Type B pancreatic cell (in vitro differentiated cells): ENCODE measurements around the gene TAMALIN. TPM values are rescaled to one million over a fixed set of nuclear protein-coding genes. Genes with fewer than 3 reads are reported as not detected.
A peak's percentile ranks its signal among the peaks of the same experiment; 100 is the strongest.

Experiments used
- DNase-seq: peaks from one replicate; pipeline ENCODE4 v3.0.0; 2021; ENCODE audit warnings: mixed read lengths; ENCODE audit not compliant: unreplicated experiment; ENCODE audit errors: extremely low spot score
- H3K27ac Mint-ChIP-seq: 2 replicates; pipeline ENCODE4 v1.8.0; 2021; ENCODE audit warnings: mild to moderate bottlenecking, mixed read lengths
- H3K27me3 Mint-ChIP-seq: 2 replicates; pipeline ENCODE4 v1.8.0; 2021; ENCODE audit warnings: mixed read lengths
- H3K36me3 Mint-ChIP-seq: 2 replicates; pipeline ENCODE4 v1.8.0; 2021; ENCODE audit warnings: mixed read lengths
- H3K4me1 Mint-ChIP-seq: one replicate; pipeline ENCODE4 v1.8.0; 2021; ENCODE audit warnings: mixed read lengths; ENCODE audit not compliant: unreplicated experiment
- H3K4me3 Mint-ChIP-seq: 2 replicates; pipeline ENCODE4 v1.8.0; 2021; ENCODE audit warnings: mild to moderate bottlenecking, mixed read lengths
- H3K9me3 Mint-ChIP-seq: 2 replicates; pipeline ENCODE4 v1.8.0; 2021; ENCODE audit warnings: mixed read lengths
- total RNA-seq: library from RNA; stranded (reverse); gene quantifications from 2 replicates; pipeline ENCODE4 v1.2.1, GENCODE V29; 2021; ENCODE audit warnings: low replicate concordance
- TF ChIP-seq, protein P1 (sequence below): fragments of 200-600 bp; sonication (generic); conservative IDR thresholded peaks from 2 replicates; pipeline ENCODE4 v1.5.0; 2021; ENCODE audit warnings: antibody characterized with exemption, mild to moderate bottlenecking

TAMALIN gene
- total RNA-seq, 1 donor from 2014 or later = 16.5 TPM

DNA sequence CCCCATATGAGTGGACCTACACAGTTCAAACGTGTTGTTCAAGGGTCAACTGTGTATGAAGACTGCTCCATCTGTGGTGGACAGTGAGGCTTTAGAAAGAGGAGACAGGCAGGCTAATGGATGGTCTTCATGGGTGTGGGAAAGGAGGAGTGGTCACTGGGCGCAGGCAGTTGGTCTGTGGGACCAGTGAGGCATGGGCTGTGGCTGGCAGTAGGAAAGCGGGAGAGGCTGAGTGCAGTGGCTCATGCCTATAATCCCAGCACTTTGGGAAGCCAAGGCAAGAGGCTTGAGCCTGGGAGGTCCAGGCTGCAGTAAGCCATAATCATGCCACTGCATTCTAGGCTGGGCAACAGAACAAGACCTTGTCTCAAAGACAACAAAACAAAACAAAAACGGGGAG lies 42.5 kb downstream of the TAMALIN start:
- peak overlapping the region; percentile 97 for H3K27ac Mint-ChIP-seq

DNA sequence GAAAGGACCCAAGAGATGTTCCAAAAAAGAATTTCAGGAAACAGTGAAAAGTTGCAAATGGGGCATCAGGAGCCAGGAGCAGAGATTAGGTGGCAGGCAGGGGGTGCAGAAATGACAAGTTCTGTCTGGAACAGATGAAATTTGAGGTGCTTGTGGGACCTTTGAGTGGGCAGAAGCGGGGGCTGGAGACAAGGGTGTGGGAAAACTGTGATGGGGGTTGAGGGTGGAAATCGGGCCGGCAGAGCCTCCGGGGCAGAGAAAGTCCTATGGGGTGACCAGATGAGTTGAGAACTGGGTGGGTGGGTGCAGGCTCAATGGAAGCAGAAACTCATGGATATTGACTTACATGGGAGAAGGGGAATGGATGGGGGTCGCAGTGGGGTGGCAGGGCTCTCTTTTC lies 42.9 kb downstream of the TAMALIN start:
- no peak for DNase-seq
- Mint-ChIP-seq H3K4me1 (peaks cover 24% of the 10 kb centered on the region), H3K4me3 (peak overlapping the region; percentile 92), H3K27me3 (peaks cover 17% of the 10 kb centered on the region), H3K9me3 (no peaks in the 10 kb centered on the region), H3K36me3 (no peaks in the 10 kb centered on the region), H3K27ac (peak overlapping the region; percentile 97)
- TF ChIP-seq, protein P1, sequence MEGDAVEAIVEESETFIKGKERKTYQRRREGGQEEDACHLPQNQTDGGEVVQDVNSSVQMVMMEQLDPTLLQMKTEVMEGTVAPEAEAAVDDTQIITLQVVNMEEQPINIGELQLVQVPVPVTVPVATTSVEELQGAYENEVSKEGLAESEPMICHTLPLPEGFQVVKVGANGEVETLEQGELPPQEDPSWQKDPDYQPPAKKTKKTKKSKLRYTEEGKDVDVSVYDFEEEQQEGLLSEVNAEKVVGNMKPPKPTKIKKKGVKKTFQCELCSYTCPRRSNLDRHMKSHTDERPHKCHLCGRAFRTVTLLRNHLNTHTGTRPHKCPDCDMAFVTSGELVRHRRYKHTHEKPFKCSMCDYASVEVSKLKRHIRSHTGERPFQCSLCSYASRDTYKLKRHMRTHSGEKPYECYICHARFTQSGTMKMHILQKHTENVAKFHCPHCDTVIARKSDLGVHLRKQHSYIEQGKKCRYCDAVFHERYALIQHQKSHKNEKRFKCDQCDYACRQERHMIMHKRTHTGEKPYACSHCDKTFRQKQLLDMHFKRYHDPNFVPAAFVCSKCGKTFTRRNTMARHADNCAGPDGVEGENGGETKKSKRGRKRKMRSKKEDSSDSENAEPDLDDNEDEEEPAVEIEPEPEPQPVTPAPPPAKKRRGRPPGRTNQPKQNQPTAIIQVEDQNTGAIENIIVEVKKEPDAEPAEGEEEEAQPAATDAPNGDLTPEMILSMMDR = no peak

More for the DNA sequence above, 42.5 kb downstream of the TAMALIN start:
- peak overlapping the region; percentile 92 for H3K4me3 Mint-ChIP-seq
- no peak for DNase-seq
- peaks cover 17% of the 10 kb centered on the region for H3K27me3 Mint-ChIP-seq
- H3K4me1 Mint-ChIP-seq = peaks cover 24% of the 10 kb centered on the region
- H3K36me3 Mint-ChIP-seq = no peaks in the 10 kb centered on the region
- H3K9me3 Mint-ChIP-seq = no peaks in the 10 kb centered on the region
- TF ChIP-seq, protein P1 = no peak

DNA sequence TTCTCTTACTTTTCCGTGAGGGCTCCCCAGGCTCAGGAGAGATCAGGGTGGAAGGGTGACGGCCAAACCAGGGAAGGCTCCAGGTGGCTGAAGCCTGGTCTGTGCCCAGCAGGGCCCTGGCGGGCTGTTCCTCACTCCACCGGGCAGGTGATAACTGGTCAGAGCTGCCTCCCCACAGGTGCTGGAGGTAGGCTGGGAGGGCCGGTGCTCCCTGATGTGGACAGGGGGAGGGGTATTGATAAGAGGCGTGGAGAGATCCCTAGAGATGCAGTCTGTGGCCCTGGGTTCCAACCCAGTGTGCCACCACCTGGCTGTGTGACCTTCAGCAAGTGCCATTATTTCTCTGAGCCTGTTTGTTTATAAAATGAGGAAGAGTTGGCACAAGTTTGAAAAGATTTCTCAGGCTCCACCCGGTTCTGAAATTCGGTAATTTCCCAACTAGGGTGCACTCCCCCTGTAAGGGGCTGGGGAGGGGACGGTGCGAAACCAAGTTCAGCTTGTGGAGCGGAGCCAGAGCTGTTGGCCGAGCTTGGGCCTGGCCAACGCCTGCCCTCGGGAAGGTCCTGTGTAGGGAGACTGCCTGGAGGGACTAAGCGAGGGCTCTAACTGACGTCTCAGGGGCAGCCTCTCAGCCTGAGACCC lies 43.5 kb downstream of the TAMALIN start:
- no peak for DNase-seq
- H3K27me3 Mint-ChIP-seq = peaks cover 17% of the 10 kb centered on the region
- H3K4me3 Mint-ChIP-seq = peak overlapping the region; percentile 92
- peak overlapping the region; percentile 97 for H3K27ac Mint-ChIP-seq
- H3K36me3 Mint-ChIP-seq = no peaks in the 10 kb centered on the region
- TF ChIP-seq, protein P1 = no peak
- H3K4me1 Mint-ChIP-seq = peaks cover 24% of the 10 kb centered on the region
- H3K9me3 Mint-ChIP-seq = no peaks in the 10 kb centered on the region

DNA sequence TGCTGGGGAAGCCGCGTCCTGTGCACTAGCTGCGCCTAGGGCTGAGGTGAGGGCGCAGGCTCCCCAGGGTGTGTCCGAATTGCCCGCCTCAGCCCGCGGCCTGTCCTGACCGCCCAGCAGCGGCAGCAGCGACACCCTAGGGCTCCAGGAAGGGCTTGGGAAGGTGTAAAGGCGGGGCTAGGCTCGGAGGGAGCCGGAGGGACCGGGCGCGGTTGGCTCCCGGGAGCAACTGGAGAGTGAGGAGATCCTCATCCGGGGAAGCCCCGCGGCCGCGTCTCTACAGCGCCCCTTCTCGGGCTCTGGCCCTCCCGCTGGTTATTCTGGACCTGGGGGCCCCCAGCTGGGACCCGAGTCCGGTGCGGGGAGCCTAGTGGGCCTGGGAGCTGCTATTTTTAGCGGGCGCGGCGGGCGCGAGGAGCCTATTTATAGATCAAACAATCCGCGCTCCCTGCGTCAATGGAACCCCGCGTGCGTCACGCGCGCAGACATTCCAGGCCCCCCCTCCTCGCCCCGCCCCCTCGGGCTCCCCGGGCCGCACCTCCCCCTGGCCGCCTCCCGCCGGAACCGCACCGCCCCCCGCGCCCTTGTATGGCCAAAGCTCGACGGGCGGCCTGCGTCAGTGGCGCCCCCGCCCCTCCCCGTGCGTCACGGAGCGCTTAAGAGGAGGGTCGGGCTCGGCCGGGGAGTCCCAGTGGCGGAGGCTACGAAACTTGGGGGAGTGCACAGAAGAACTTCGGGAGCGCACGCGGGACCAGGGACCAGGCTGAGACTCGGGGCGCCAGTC lies 44.2 kb downstream of the TAMALIN start, which contains the start of gene NR4A1:
Gene NR4A1 (plus strand): TSS at position 685 of the 784 bp plus-strand sequence. CDS start 2,887 bp downstream, outside the sequence.
- H3K4me1 Mint-ChIP-seq = peaks cover 24% of the 10 kb centered on the region
- TF ChIP-seq, protein P1 = no peak
- H3K9me3 Mint-ChIP-seq = no peaks in the 10 kb centered on the region
- H3K4me3 Mint-ChIP-seq = peak within 1 kb of the TSS; percentile 92
- peak; percentile 96 for DNase-seq
- peak within 1 kb of the TSS; percentile 97 for H3K27ac Mint-ChIP-seq
- H3K36me3 Mint-ChIP-seq = no peaks in the 10 kb centered on the region
- H3K27me3 Mint-ChIP-seq = peaks cover 17% of the 10 kb centered on the region

DNA sequence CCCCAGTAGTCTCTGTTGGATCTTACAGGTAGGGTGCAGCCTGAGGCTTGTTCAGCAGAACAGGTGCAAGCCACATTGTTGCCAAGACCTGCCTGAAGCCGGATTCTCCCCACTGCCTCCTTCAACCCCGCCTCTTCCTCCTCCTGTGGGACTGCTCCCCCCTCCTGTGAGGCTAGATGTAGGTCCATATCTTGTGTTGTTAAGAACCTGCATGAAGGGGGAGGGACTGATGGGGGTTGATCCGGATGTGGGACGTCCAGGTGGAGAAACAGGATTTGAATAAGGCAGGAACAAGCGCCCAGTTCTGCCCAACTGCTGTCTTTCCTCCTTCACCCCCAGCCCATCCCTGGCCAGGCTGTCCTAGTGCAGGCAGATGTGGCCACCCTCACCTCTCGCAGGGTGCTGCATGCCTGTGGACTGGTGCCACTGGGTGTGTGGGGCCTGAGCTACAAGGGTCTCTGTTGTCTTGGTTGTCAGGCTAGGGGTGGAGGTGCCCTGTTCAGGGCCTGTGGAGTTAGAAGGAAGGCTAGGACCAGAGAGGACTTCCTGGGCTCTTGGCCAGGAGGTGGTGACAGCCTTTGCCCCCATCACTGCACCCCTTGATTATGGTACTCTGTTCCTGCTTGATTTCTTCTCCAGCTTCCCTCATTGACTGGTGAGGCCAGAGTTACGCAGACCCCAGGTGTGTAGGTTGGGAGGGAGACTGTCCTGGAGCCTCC lies 45.9 kb downstream of the TAMALIN start:
- Mint-ChIP-seq H3K4me1 (peaks cover 24% of the 10 kb centered on the region), H3K4me3 (peak overlapping the region; percentile 92), H3K36me3 (no peaks in the 10 kb centered on the region), H3K9me3 (no peaks in the 10 kb centered on the region), H3K27me3 (peaks cover 17% of the 10 kb centered on the region), H3K27ac (peak overlapping the region; percentile 97)
- TF ChIP-seq, protein P1 = no peak
- DNase-seq = no peak
